ENCODE results near the gene ACP4.

- TF ChIP-seq CTCF (conservative IDR thresholded peaks at IDR 0.05; ENCODE audit: low read depth in 2 of 2) (no peak), EZH2 (IDR thresholded peaks at IDR 0.05; ENCODE audit: low read depth, unreplicated experiment) (no peak), POLR2AphosphoS5 (IDR thresholded peaks at IDR 0.05; ENCODE audit: low read depth) (no peak), JUNB (IDR thresholded peaks at IDR 0.05; ENCODE audit: unreplicated experiment) (no peak), CREB1 (CRISPR knock-in tag; IDR thresholded peaks at IDR 0.05; ENCODE audit: low read depth) (no peak), REST (IDR thresholded peaks at IDR 0.05; ENCODE audit: unreplicated experiment) (no peak), ZNF462 (CRISPR knock-in tag; IDR thresholded peaks at IDR 0.05) (no peak), ZNF114 (CRISPR knock-in tag; IDR thresholded peaks at IDR 0.05) (no peak), EZH2phosphoT487 (IDR thresholded peaks at IDR 0.05; ENCODE audit: unreplicated experiment) (no peak), ETS1 (IDR thresholded peaks at IDR 0.05) (no peak), STAT1 (IDR thresholded peaks at IDR 0.05; ENCODE audit: unreplicated experiment) (no peak)
These were observed 32.5 kb downstream of the ACP4 start for GRCh38 chr19:50822661-50823208.

Data from GM23338 (cell line).